Measurements from ENCODE around the gene EPHA3. TPM values are rescaled to one million over a fixed set of nuclear protein-coding genes. Genes with fewer than 3 reads are reported as not detected.

The EPHA3 gene
- total and polyA plus RNA-seq, 7 donors: under 0.01 to 23.5 (median 13.3) TPM; not detected in 1

DNA sequence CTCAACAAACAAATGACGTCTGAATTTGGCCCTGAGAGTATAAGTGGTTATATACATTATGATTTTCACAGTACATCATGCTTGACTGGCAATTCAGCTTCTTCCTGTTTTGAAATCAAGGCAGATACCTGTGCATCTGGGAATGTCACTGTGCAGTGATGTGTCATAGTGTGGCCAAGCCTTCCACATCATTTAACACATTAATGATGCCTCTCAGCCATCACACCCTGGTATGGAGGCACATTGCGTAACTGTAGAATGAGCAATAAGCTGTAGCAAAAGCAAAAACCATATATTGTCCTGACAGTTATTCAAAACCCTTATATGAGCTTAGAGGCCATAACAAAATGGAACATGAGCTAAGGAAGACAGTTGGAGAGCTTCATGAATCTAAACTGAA, 246.0 kb downstream of the EPHA3 start:
- intact Hi-C loops (cut with DNase I): no loop called here
- 63 to 82% methylated on average over 2 of the region's 2 CpGs for WGBS, 2 donors
- no peaks in the 10 kb centered on the region for H3K4me1 ChIP-seq
- no peaks in the 10 kb centered on the region for H3K9me3 ChIP-seq
- TF ChIP-seq POLR2A (IDR thresholded peaks at IDR 0.05) (no peak), EP300 (IDR thresholded peaks at IDR 0.05) (no peak)
- TF ChIP-seq, protein P1, sequence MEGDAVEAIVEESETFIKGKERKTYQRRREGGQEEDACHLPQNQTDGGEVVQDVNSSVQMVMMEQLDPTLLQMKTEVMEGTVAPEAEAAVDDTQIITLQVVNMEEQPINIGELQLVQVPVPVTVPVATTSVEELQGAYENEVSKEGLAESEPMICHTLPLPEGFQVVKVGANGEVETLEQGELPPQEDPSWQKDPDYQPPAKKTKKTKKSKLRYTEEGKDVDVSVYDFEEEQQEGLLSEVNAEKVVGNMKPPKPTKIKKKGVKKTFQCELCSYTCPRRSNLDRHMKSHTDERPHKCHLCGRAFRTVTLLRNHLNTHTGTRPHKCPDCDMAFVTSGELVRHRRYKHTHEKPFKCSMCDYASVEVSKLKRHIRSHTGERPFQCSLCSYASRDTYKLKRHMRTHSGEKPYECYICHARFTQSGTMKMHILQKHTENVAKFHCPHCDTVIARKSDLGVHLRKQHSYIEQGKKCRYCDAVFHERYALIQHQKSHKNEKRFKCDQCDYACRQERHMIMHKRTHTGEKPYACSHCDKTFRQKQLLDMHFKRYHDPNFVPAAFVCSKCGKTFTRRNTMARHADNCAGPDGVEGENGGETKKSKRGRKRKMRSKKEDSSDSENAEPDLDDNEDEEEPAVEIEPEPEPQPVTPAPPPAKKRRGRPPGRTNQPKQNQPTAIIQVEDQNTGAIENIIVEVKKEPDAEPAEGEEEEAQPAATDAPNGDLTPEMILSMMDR (IDR thresholded peaks at IDR 0.05): no peak
- H3K27me3 ChIP-seq: no peaks in the 10 kb centered on the region
- no peak overlapping the region for H3K4me3 ChIP-seq
- H3K27ac ChIP-seq: no peak overlapping the region
- DNase-seq: no peak
- no peaks in the 10 kb centered on the region for H3K36me3 ChIP-seq

DNA sequence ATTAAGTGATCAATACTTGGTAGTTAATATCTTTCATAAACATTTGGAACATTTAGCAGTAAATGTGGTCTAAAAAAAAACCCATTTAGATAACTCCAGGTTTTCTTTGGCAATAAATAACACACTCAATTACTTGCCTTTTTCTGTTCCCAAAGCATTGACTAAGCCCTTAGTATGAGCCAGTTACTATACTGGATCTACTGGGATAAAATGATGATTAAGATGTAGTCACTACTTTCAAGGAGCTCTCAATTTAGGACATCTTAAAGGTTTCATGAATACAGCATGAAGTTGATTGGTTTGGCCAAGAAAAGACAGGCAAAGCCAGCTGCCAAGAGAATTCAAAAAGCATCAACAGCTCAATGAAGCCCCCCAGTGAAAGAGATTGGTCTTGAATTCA, 250.9 kb downstream of the EPHA3 start:
- no peak for DNase-seq
- Histone ChIP-seq H3K27me3 (no peaks in the 10 kb centered on the region), H3K27ac (no peak overlapping the region), H3K36me3 (no peaks in the 10 kb centered on the region), H3K4me3 (no peak overlapping the region), H3K9me3 (no peaks in the 10 kb centered on the region), H3K4me1 (no peaks in the 10 kb centered on the region)
- TF ChIP-seq POLR2A (IDR thresholded peaks at IDR 0.05): no peak
- TF ChIP-seq POLR2AphosphoS5 (IDR thresholded peaks at IDR 0.05): no peak
- no peak for TF ChIP-seq EP300 (IDR thresholded peaks at IDR 0.05)
- TF ChIP-seq, protein P1 (IDR thresholded peaks at IDR 0.05): no peak
- intact Hi-C loops (cut with DNase I): no loop called here

DNA sequence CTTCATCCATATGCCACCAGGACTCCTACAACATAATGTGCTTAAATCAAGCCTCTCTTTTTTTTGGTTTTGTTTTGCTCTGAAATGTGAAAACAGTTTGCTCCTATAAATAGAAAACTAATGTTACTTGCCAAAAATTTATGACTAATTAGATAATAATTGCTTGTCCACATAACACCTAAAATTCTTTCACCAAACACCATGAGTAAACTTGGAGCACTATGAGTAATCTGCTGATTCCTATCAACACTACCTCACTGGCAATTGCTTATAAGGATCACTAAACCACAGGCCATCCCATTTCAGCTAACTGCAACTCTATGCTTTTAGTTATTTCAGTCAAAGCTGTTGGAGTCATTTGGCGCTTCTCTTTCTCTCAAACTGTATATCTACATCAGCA, 252.7 kb downstream of the EPHA3 start:
- Histone ChIP-seq H3K4me3 (no peak overlapping the region), H3K36me3 (no peaks in the 10 kb centered on the region), H3K4me1 (peaks cover 0 to 12% (median 3%) of the 10 kb centered on the region in 4 donors), H3K27ac (no peak overlapping the region), H3K9me3 (no peaks in the 10 kb centered on the region), H3K27me3 (no peaks in the 10 kb centered on the region)
- TF ChIP-seq POLR2AphosphoS5 (IDR thresholded peaks at IDR 0.05): no peak
- TF ChIP-seq, protein P1 (IDR thresholded peaks at IDR 0.05): no peak
- WGBS, 2 donors: 85 to 93% methylated on average over 1 of the region's 1 CpG
- intact Hi-C loops (cut with DNase I): no loop called here
- no peak for DNase-seq

DNA sequence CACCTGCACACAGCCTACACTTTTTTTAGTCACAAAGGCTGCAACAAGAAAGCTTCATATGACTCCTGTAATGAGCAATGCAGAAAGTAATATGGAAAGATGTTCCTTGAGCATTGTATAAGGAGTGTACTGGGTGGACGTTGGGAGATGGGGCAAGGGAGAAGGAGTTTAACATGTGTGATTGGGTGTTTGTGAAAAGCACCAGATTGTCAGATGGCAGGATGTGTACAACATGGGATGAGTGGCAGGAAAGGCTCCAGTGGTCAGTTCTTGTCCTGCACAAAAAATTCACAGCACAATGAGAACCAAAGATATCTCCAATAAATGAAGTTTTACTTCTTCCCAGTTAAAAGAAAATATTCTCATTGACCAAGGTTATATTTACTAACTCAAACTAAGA, 255.1 kb downstream of the EPHA3 start:
- H3K36me3 ChIP-seq: no peaks in the 10 kb centered on the region
- intact Hi-C loops (cut with DNase I): no loop called here
- TF ChIP-seq EP300 (IDR thresholded peaks at IDR 0.05): no peak
- TF ChIP-seq, protein P1 (IDR thresholded peaks at IDR 0.05): no peak
- TF ChIP-seq POLR2A (IDR thresholded peaks at IDR 0.05): no peak
- TF ChIP-seq POLR2AphosphoS5 (IDR thresholded peaks at IDR 0.05): no peak

DNA sequence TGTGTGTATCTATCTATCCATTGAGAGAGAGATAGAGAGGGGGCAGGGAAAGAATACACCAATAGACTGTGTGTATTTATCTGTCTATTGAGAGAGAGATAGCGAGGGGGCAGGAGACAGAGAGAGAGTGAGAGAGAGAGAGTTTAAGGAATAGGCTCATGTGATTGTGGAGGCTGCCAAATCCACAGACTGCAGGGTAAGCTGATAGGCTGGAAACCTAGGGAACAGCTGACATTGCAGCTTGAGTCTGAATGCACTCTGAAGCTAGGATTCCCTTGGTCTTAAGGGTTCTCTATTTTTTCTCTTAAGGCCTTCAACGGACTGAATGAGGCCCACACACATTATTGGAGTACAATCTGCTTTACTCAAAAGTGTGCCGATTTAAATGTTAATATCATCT, 255.8 kb downstream of the EPHA3 start:
- Histone ChIP-seq H3K27ac (no peak overlapping the region), H3K4me3 (no peak overlapping the region), H3K27me3 (no peaks in the 10 kb centered on the region), H3K9me3 (no peaks in the 10 kb centered on the region), H3K4me1 (peaks cover 0 to 12% (median 3%) of the 10 kb centered on the region in 4 donors), H3K36me3 (no peaks in the 10 kb centered on the region)
- intact Hi-C loops (cut with DNase I): no loop called here
- WGBS, 2 donors: 72 to 85% methylated on average over 3 of the region's 3 CpGs
- TF ChIP-seq, protein P1 (IDR thresholded peaks at IDR 0.05): no peak
- TF ChIP-seq POLR2A (IDR thresholded peaks at IDR 0.05): no peak
- no peak for TF ChIP-seq POLR2AphosphoS5 (IDR thresholded peaks at IDR 0.05)
- TF ChIP-seq EP300 (IDR thresholded peaks at IDR 0.05): no peak
- no peak for DNase-seq

More for the DNA sequence above, 255.1 kb downstream of the EPHA3 start:
- Histone ChIP-seq H3K9me3 (no peaks in the 10 kb centered on the region), H3K4me1 (peaks cover 0 to 12% (median 3%) of the 10 kb centered on the region in 4 donors), H3K27me3 (no peaks in the 10 kb centered on the region), H3K27ac (no peak overlapping the region), H3K4me3 (no peak overlapping the region)
- DNase-seq: no peak
- 34 to 74% methylated on average over 1 of the region's 1 CpG for WGBS, 2 donors
